H54 (cell line): Measurements from ENCODE around the gene GALNT10.
"Not testable (repeated sequence)": the region's sequence is repeated elsewhere in the genome, so short reads cannot be mapped to it uniquely, and the experiment has no call there.

Experiments used
- DNase-seq: peaks from one replicate; pipeline ENCODE4 v3.0.0; 2011; ENCODE audit warnings: low spot score, mixed read lengths; ENCODE audit not compliant: insufficient read length
- FAIRE-seq: peaks from 3 replicates; lab custom pipeline; 2011; peaks lifted over from hg19 to GRCh38; lab: Jason Lieb, UNC
- POLR2A ChIP-seq: IDR thresholded peaks from 2 replicates; pipeline ENCODE4 v1.6.1; 2011; ENCODE audit warnings: low read depth, mild to moderate bottlenecking, low read length

The GALNT10 gene

GRCh38 chr5:154190595-154191304, at the start of gene GALNT10:
GALNT10 (plus strand) TSS chr5:154190733; CDS start chr5:154190867, 134 bp downstream.
- TF ChIP-seq POLR2A, result peak; percentile 84
- FAIRE-seq (no peak), DNase-seq (no peak)

GRCh38 chr5:154141745-154142221, 48.8 kb upstream of the GALNT10 start:
- DNase-seq (no peak), FAIRE-seq (no peak)

GRCh38 chr5:154143211-154143641, 47.3 kb upstream of the GALNT10 start:
- no peak for FAIRE-seq

More at GRCh38 chr5:154141745-154142221, 48.8 kb upstream of the GALNT10 start:
- TF ChIP-seq POLR2A, result no peak

GRCh38 chr5:154145268-154145667, 45.3 kb upstream of the GALNT10 start:
- FAIRE-seq, result no peak
- no peak for DNase-seq
- no peak for TF ChIP-seq POLR2A

More at GRCh38 chr5:154143211-154143641, 47.3 kb upstream of the GALNT10 start:
- no peak for DNase-seq
- TF ChIP-seq POLR2A, result no peak

- no peak for TF ChIP-seq POLR2A
- no peak for FAIRE-seq
- DNase-seq, result no peak
These were observed 44.1 kb upstream of the GALNT10 start for GRCh38 chr5:154146409-154146808.

GRCh38 chr5:154147666-154148065, 42.9 kb upstream of the GALNT10 start:
- no peak for DNase-seq
- no peak for TF ChIP-seq POLR2A
- FAIRE-seq, result no peak

GRCh38 chr5:154150471-154150870, 40.1 kb upstream of the GALNT10 start:
- not testable (repeated sequence) for FAIRE-seq, DNase-seq

- no peak for FAIRE-seq
These were observed 32.8 kb upstream of the GALNT10 start for GRCh38 chr5:154157483-154158378.

GRCh38 chr5:154158379-154158737, 32.2 kb upstream of the GALNT10 start:
- DNase-seq (no peak), FAIRE-seq (no peak)
- TF ChIP-seq POLR2A, result no peak

More at GRCh38 chr5:154157483-154158378, 32.8 kb upstream of the GALNT10 start:
- no peak for TF ChIP-seq POLR2A
- DNase-seq, result no peak

- DNase-seq (peak; percentile 12), FAIRE-seq (peak; percentile 62)
- no peak for TF ChIP-seq POLR2A
These were observed 31.2 kb upstream of the GALNT10 start for GRCh38 chr5:154159343-154159742.

GRCh38 chr5:154162539-154163151, 27.9 kb upstream of the GALNT10 start:
- FAIRE-seq (no peak), DNase-seq (no peak)
- TF ChIP-seq POLR2A, result no peak

GRCh38 chr5:154163327-154164248, 26.9 kb upstream of the GALNT10 start:
- no peak for TF ChIP-seq POLR2A
- no peak for FAIRE-seq
- DNase-seq, result no peak

GRCh38 chr5:154164249-154164581, 26.3 kb upstream of the GALNT10 start:
- FAIRE-seq (no peak), DNase-seq (no peak)
- no peak for TF ChIP-seq POLR2A
